ENCODE data around the gene HMG20B.

Gene HMG20B

GRCh38 chr19:3608079-3608641, 35.4 kb downstream of the HMG20B start:
- peak in 1 of 2 donors; percentile 20 for DNase-seq

- DNase-seq: peak in 1 of 2 donors; percentile 45
Measured at GRCh38 chr19:3608750-3609322, 36.1 kb downstream of the HMG20B start.

GRCh38 chr19:3609779-3610719, 37.3 kb downstream of the HMG20B start:
- DNase-seq: no peak

- no peak for DNase-seq
Measured at GRCh38 chr19:3610745-3611717, 38.3 kb downstream of the HMG20B start.

- no peak for DNase-seq
Measured at GRCh38 chr19:3611841-3612240, 39.1 kb downstream of the HMG20B start.

- no peak for DNase-seq
Measured at GRCh38 chr19:3612330-3612729, 39.6 kb downstream of the HMG20B start.

- no peak for DNase-seq
Measured at GRCh38 chr19:3612901-3613741, 40.4 kb downstream of the HMG20B start.

GRCh38 chr19:3613818-3614661, 41.3 kb downstream of the HMG20B start:
- DNase-seq: no peak

- DNase-seq: no peak
Measured at GRCh38 chr19:3614858-3615505, 42.2 kb downstream of the HMG20B start.

GRCh38 chr19:3615524-3616135, 42.9 kb downstream of the HMG20B start:
- DNase-seq: no peak

- DNase-seq: peak in 1 of 2 donors; percentile 8
Measured at GRCh38 chr19:3617463-3617862, 44.7 kb downstream of the HMG20B start.

- peak; percentile 51 to 54 for DNase-seq
Measured at GRCh38 chr19:3618144-3618810, 45.5 kb downstream of the HMG20B start.

- no peak for DNase-seq
Measured at GRCh38 chr19:3618811-3619630, 46.3 kb downstream of the HMG20B start.

- no peak for DNase-seq
Measured at GRCh38 chr19:3619631-3620012, 46.9 kb downstream of the HMG20B start.

GRCh38 chr19:3620145-3620816, 47.5 kb downstream of the HMG20B start:
- no peak for DNase-seq

GRCh38 chr19:3620817-3621547, 48.2 kb downstream of the HMG20B start:
- DNase-seq: no peak

- no peak for DNase-seq
Measured at GRCh38 chr19:3621689-3622088, 48.9 kb downstream of the HMG20B start.

Measured in inflammatory macrophage (primary cell).